GM19328 (cell line): Measurements from ENCODE around the gene VAMP7.
"Not testable (repeated sequence)": the region's sequence is repeated elsewhere in the genome, so short reads cannot be mapped to it uniquely, and the experiment has no call there.

ENCODE experiments used
- ATAC-seq: cut with Tn5 transposase; IDR thresholded peaks from one replicate; pipeline ENCODE4 v1.9.1; 2021; ENCODE audit warnings: mild to moderate bottlenecking, moderate library complexity; ENCODE audit not compliant: unreplicated experiment

Gene VAMP7

GRCh38 chrX:155881158-155881993 is at the start of gene VAMP7:
TSS of gene VAMP7 (plus strand) at chrX:155881345. CDS start at chrX:155889467, 8,122 bp downstream.
- peak; percentile 91 for ATAC-seq

DNA sequence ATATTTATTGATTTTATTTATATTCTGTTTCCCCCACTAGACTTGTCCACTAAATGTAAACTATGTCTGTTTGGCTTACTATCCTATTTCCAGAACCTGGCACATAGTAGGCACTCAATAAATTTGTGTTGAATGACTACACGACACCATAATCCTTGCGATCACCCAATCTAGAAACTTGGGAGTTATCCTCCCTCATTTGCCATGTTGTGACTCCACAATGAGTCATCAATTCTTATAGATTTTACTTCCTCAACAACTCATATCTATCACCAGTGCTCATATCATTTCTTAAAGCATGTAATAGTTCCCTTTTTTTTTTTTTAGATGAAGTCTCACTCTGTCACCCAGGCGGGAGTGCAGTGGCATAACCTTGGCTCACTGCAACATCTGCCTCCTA is 39.9 kb upstream of the VAMP7 start:
- ATAC-seq = no peak

GRCh38 chrX:155851786-155852185 is 29.4 kb upstream of the VAMP7 start:
- not testable (repeated sequence) for ATAC-seq

DNA sequence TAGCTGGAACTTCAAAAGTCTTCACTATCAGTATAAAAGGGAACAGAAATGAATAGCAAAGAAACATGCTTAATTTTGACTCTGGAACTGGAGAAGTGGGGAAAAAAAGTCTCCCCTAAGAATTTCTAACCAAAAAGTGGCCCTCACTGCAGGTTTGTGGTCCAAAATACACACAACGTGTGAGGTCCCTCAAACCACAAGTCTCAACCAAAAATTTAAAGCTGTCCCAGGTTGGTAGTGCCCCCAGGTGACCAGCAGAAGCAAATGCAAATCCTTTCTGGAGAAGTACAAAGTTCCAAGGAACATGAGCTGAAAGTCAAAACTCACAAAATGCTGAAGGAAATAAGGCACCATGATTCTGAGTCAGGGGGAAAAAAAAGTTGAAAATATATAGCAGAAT is 23.6 kb upstream of the VAMP7 start:
- no peak for ATAC-seq

GRCh38 chrX:155864655-155865054 is 16.5 kb upstream of the VAMP7 start:
- ATAC-seq = no peak

GRCh38 chrX:155865193-155865592 is 16.0 kb upstream of the VAMP7 start:
- ATAC-seq = no peak

GRCh38 chrX:155867821-155868220 is 13.3 kb upstream of the VAMP7 start:
- ATAC-seq = no peak

GRCh38 chrX:155870958-155871357 is 10.2 kb upstream of the VAMP7 start:
- no peak for ATAC-seq

DNA sequence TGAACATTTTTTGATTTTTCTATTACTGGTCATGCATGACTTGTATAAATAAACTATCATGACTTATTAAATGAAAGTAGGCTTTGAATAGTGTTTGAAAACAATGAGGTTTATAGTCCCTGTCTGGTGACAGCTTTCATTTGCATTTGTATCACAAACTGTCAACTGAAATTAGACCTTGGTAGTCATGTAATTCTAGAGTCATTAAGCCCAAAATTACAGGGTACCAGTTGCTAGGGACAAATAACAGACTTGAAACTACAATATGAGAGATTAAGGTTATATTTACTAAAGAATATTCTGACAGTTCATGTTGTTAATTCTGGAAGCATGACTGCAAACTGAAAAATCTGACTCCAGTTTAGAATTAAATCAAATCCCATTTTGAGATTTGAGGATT is 9.2 kb upstream of the VAMP7 start:
- ATAC-seq = no peak

- no peak for ATAC-seq
Observed at GRCh38 chrX:155873188-155873587, 8.0 kb upstream of the VAMP7 start.

GRCh38 chrX:155874571-155875244 is 6.4 kb upstream of the VAMP7 start:
- no peak for ATAC-seq

GRCh38 chrX:155876704-155877103 is 4.4 kb upstream of the VAMP7 start:
- no peak for ATAC-seq

GRCh38 chrX:155877288-155877687 is 3.9 kb upstream of the VAMP7 start:
- no peak for ATAC-seq

DNA sequence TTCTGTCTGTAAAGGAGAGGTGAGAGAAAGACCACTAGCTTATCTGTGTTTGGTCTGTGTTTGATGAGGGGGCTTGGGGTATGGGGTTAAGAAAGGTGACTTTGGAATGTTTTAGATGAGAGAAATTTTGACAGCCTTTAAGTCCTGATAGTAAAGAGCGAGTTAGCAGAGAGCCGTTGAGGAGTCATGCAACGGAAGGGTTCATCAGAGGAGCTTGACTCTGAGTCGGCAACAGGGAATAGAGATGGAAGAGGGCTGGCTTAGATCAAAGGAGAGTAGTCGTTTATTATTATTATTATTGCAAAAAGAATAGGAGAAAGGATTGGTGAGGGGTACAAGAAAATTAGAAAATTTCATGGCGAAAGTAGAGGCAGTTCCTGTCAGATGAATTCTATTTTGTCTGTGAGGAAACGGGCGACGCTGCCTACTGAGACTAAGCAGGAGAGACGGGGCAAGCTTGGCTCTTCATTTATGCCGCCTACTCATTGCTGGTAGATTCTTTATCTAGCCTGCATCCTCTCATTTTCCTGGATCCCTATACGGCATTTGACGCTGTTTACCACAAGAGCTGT is 473 bp upstream of the VAMP7 start:
- no peak for ATAC-seq

GRCh38 chrX:155886409-155886808 is 5.3 kb downstream of the VAMP7 start:
- ATAC-seq = no peak

GRCh38 chrX:155888139-155888538 is 7.0 kb downstream of the VAMP7 start:
- ATAC-seq = no peak

DNA sequence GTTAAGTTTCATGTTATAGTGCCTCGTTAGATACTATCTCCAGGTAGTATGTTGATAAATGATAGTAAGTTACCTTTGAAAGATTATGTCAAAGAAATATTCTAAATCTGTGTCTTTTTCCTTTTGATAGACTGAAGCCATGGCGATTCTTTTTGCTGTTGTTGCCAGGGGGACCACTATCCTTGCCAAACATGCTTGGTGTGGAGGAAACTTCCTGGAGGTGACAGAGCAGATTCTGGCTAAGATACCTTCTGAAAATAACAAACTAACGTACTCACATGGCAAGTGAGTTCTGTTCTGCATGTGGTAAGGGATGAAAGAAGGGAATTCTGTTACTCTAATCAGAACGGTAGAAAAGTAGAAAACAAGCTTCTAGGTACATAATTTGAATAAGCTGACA is 8.2 kb downstream of the VAMP7 start:
- no peak for ATAC-seq

DNA sequence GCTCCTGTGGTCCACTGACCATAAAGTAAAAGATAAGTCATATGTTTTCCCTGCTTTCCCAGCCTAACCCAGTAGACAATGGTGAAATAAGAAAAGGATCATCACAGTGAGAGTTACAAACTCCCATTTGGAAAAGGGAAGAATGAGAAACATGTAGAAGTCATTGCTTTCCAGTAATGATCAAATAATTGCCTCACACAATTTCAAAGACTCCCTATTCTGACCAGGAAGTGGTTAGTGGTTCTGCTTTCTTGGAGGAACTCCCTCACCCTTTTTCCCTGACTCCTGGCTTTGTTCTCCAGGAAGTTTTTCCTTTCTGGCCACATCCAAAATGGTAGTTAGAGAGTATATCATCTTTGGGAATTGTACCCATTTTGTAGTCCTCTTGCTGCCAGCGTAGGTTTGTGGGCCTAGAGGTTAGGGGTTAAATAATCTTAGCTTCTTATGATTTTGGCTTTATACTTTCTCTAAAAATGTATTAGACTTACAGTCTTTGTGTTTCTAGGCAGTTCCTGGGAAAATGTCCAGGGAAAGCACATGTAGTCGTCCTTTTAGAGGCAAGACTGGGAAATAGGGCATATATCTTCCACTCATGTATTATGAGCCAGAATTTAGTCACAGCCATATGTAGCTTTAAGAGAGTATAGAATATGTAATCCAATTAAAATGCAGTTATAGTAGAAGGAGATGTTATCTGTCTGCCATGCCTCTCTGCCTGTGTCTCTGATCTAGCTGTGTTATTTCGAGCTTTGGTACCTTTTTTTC is 10.5 kb downstream of the VAMP7 start:
- ATAC-seq = no peak

GRCh38 chrX:155893521-155893920 is 12.4 kb downstream of the VAMP7 start:
- ATAC-seq = no peak

GRCh38 chrX:155896512-155896911 is 15.4 kb downstream of the VAMP7 start:
- ATAC-seq = no peak

GRCh38 chrX:155899366-155899765 is 18.2 kb downstream of the VAMP7 start:
- no peak for ATAC-seq
